Measurements from ENCODE around the gene GALK2.
"Not testable (repeated sequence)": the region's sequence is repeated elsewhere in the genome, so short reads cannot be mapped to it uniquely, and the experiment has no call there.

GALK2 gene

DNA sequence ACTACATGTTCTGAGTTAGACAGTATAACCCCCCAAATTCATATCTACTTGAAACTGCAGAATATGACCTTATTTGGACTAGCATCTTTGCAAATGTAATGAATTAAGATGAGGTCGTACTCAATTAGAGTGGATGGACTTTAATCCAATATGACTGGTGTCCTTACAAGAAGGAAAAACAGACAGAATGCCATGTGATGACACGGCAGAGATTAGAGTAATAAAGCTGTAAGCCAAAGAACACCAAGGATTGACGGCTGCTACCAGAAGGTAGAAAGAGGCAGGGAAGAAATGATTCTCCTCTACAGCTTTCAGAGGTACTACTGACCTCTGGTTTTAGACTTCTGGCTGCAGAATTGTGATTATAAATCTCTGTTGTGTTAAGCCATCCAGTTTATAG is 30.3 kb downstream of the GALK2 start:
- H3K36me3 ChIP-seq (ENCODE audit: insufficient read depth, low read length) = peaks cover 5% of the 10 kb centered on the region

DNA sequence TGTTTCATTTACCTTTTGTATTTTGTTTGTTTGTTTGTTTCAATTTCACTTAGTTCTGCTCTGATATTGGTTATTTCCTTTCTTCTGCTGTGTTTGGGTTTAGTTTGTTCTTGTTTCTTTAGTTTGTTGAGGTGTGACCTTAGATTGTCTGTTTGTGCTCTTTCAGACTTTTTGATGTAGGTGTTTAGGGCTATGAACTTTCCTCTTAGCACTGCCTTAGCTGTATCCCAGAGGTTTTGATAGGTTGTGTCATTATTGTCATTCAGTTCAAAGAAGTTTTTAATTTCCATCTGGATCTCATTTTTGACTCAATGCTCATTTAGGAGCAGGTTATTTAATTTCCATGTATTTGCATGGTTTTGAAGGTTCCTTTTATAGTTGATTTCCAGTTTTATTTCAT is 38.1 kb downstream of the GALK2 start:
- H3K36me3 ChIP-seq (ENCODE audit: insufficient read depth, low read length); H3K4me1 ChIP-seq (ENCODE audit: insufficient read depth, low read length); H2AFZ ChIP-seq (ENCODE audit: low read depth, low read length); H3K27me3 ChIP-seq (ENCODE audit: insufficient read depth, low read length); H3K4me3 ChIP-seq (ENCODE audit: low read length); H3K9me3 ChIP-seq (ENCODE audit: low read length): not testable (repeated sequence)

More for the DNA sequence above, 30.3 kb downstream of the GALK2 start:
- no peaks in the 10 kb centered on the region for H3K4me1 ChIP-seq (ENCODE audit: insufficient read depth, low read length)
- no peaks in the 10 kb centered on the region for H3K9me3 ChIP-seq (ENCODE audit: low read length)
- no peaks in the 10 kb centered on the region for H3K27me3 ChIP-seq (ENCODE audit: insufficient read depth, low read length)
- H3K4me3 ChIP-seq (ENCODE audit: low read length) = no peak overlapping the region
- H2AFZ ChIP-seq (ENCODE audit: low read depth, low read length) = no peak overlapping the region

- Histone ChIP-seq H3K36me3 (ENCODE audit: insufficient read depth, low read length) (no peaks in the 10 kb centered on the region), H3K4me1 (ENCODE audit: insufficient read depth, low read length) (no peaks in the 10 kb centered on the region), H3K27me3 (ENCODE audit: insufficient read depth, low read length) (no peaks in the 10 kb centered on the region), H3K9me3 (ENCODE audit: low read length) (no peaks in the 10 kb centered on the region), H2AFZ (ENCODE audit: low read depth, low read length) (no peak overlapping the region), H3K4me3 (ENCODE audit: low read length) (no peak overlapping the region)
Measured at GRCh38 chr15:49212897-49213296, 42.9 kb downstream of the GALK2 start.

DNA sequence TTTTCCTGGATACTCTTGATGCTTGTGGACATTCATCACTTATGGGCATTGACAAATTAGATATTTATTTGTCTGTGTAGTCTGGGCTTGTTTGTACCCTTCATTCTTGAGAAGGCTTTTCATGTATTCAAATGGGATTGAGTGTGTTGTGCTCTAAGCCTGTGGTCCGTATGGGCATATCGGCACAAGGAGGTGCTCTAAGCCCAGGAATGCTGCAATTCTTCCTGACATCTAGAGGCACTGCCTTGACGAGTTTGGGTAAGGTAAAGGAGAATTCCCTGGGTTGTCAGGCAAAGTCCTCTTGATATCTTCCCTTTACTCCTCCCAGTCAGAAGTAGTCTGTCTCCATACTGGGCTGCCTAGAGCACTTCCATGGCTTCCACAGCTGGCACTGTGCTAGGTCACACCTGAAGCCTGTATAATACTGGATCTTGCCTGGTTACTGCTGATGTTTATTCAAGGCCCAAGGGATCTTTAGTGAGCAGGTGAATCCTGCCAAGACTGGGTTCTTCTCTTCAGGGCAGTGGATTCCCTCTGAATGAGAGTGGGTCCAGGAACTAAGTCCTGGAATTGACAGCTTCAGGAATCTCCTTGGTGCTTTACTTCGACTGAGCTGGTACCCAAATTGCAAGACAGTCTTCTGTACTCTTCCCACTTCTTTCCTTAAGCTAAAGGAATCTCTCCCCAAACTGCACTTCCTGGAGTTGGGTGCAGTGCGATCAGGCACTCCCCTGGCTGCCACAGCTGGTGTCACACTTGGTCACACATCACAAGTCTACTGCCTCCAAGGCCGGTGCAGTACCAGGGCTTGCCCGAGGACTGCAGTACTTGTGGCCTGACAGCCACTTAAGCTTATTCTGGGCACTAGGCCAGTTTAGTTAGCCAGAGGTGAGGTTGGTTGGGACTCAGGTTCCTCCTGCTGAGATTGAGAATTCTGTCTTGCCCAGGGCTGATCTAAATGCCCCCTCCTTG is 46.0 kb downstream of the GALK2 start:
- no peaks in the 10 kb centered on the region for H3K9me3 ChIP-seq (ENCODE audit: low read length)
- no peak overlapping the region for H2AFZ ChIP-seq (ENCODE audit: low read depth, low read length)
- no peaks in the 10 kb centered on the region for H3K27me3 ChIP-seq (ENCODE audit: insufficient read depth, low read length)
- H3K4me3 ChIP-seq (ENCODE audit: low read length) = no peak overlapping the region
- H3K4me1 ChIP-seq (ENCODE audit: insufficient read depth, low read length) = no peaks in the 10 kb centered on the region
- H3K36me3 ChIP-seq (ENCODE audit: insufficient read depth, low read length) = no peaks in the 10 kb centered on the region

DNA sequence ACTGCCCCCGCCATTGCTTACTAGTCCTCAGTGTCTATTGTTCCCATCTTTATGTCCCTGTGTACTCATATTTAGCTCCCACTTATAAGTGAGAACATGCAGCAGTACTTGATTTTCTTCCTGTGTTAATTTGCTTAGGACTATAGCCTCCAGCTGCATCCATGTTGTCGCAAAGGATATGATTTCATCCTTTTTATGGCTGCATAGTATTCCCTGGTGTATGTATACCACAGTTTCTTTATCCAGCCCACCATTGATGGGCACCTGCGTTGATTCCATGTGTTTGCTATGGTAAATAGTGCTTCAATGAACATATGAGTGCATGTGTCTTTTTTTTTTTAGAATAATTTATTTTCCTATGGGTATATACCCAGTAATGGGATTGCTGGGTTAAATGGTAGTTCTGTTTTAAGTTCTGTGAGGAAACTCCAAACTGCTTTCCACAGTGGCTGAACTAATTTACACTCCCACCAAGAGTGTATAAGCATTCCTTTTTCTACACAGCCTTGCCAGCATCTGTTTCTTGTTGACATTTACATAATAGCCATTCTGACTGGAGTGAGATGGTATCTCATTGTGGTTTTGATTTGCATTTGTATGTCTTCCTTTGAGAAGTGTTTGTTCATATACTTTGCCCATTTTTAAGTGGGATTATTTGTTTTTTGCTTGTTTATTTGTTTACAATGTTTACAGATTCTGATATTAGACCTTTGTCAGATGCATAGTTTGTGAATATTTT is 53.7 kb downstream of the GALK2 start:
- H3K4me3 ChIP-seq (ENCODE audit: low read length) = no peak overlapping the region

GRCh38 chr15:49225572-49226281 is 55.7 kb downstream of the GALK2 start:
- Histone ChIP-seq H2AFZ (ENCODE audit: low read depth, low read length) (no peak overlapping the region), H3K9me3 (ENCODE audit: low read length) (peaks cover 3% of the 10 kb centered on the region), H3K27me3 (ENCODE audit: insufficient read depth, low read length) (no peaks in the 10 kb centered on the region), H3K4me1 (ENCODE audit: insufficient read depth, low read length) (no peaks in the 10 kb centered on the region), H3K4me3 (ENCODE audit: low read length) (no peak overlapping the region), H3K36me3 (ENCODE audit: insufficient read depth, low read length) (no peaks in the 10 kb centered on the region)

More for the DNA sequence above, 53.7 kb downstream of the GALK2 start:
- Histone ChIP-seq H3K27me3 (ENCODE audit: insufficient read depth, low read length) (no peaks in the 10 kb centered on the region), H3K9me3 (ENCODE audit: low read length) (no peaks in the 10 kb centered on the region), H3K36me3 (ENCODE audit: insufficient read depth, low read length) (no peaks in the 10 kb centered on the region), H2AFZ (ENCODE audit: low read depth, low read length) (no peak overlapping the region), H3K4me1 (ENCODE audit: insufficient read depth, low read length) (no peaks in the 10 kb centered on the region)

GRCh38 chr15:49227602-49228001 is 57.6 kb downstream of the GALK2 start:
- no peaks in the 10 kb centered on the region for H3K36me3 ChIP-seq (ENCODE audit: insufficient read depth, low read length)
- no peak overlapping the region for H3K4me3 ChIP-seq (ENCODE audit: low read length)
- peaks cover 3% of the 10 kb centered on the region for H3K4me1 ChIP-seq (ENCODE audit: insufficient read depth, low read length)
- peaks cover 3% of the 10 kb centered on the region for H3K9me3 ChIP-seq (ENCODE audit: low read length)
- H3K27me3 ChIP-seq (ENCODE audit: insufficient read depth, low read length) = no peaks in the 10 kb centered on the region
- no peak overlapping the region for H2AFZ ChIP-seq (ENCODE audit: low read depth, low read length)

- Histone ChIP-seq H3K27me3 (ENCODE audit: insufficient read depth, low read length) (no peaks in the 10 kb centered on the region), H3K4me1 (ENCODE audit: insufficient read depth, low read length) (peaks cover 3% of the 10 kb centered on the region), H3K36me3 (ENCODE audit: insufficient read depth, low read length) (no peaks in the 10 kb centered on the region), H2AFZ (ENCODE audit: low read depth, low read length) (no peak overlapping the region), H3K9me3 (ENCODE audit: low read length) (peaks cover 3% of the 10 kb centered on the region), H3K4me3 (ENCODE audit: low read length) (no peak overlapping the region)
Measured at GRCh38 chr15:49229922-49230321, 59.9 kb downstream of the GALK2 start.

- no peaks in the 10 kb centered on the region for H3K27me3 ChIP-seq (ENCODE audit: insufficient read depth, low read length)
- no peaks in the 10 kb centered on the region for H3K36me3 ChIP-seq (ENCODE audit: insufficient read depth, low read length)
- H3K4me1 ChIP-seq (ENCODE audit: insufficient read depth, low read length) = peaks cover 3% of the 10 kb centered on the region
- no peak overlapping the region for H2AFZ ChIP-seq (ENCODE audit: low read depth, low read length)
- H3K9me3 ChIP-seq (ENCODE audit: low read length) = peaks cover 3% of the 10 kb centered on the region
- H3K4me3 ChIP-seq (ENCODE audit: low read length) = no peak overlapping the region
Measured at GRCh38 chr15:49232236-49232806, 62.3 kb downstream of the GALK2 start.

GRCh38 chr15:49235446-49236124 is 65.5 kb downstream of the GALK2 start:
- Histone ChIP-seq H3K4me1 (ENCODE audit: insufficient read depth, low read length) (peaks cover 3% of the 10 kb centered on the region), H2AFZ (ENCODE audit: low read depth, low read length) (no peak overlapping the region), H3K4me3 (ENCODE audit: low read length) (no peak overlapping the region)

DNA sequence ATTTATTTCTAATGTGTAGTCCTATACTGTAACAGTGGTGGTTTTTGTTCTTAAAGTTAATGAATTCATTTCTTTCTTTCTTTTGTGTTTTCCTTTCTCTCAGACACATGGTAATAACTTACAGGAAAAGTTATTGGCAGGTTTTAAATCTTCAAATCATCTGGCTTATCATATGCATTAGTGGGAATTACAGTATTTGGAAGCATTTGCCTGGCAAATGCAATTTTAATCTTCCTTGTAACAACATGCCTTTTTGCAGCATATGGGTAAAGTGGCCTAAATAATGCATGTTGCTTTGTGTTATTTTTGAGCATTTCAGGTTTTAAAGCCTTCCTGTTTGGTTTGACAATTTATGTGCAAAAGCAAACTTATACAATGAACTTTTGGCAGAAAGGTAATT is 66.8 kb downstream of the GALK2 start:
- Histone ChIP-seq H3K9me3 (ENCODE audit: low read length) (no peaks in the 10 kb centered on the region), H2AFZ (ENCODE audit: low read depth, low read length) (no peak overlapping the region), H3K27me3 (ENCODE audit: insufficient read depth, low read length) (no peaks in the 10 kb centered on the region), H3K36me3 (ENCODE audit: insufficient read depth, low read length) (no peaks in the 10 kb centered on the region), H3K4me3 (ENCODE audit: low read length) (no peak overlapping the region), H3K4me1 (ENCODE audit: insufficient read depth, low read length) (peaks cover 3% of the 10 kb centered on the region)

More at GRCh38 chr15:49235446-49236124, 65.5 kb downstream of the GALK2 start:
- no peaks in the 10 kb centered on the region for H3K9me3 ChIP-seq (ENCODE audit: low read length)
- H3K36me3 ChIP-seq (ENCODE audit: insufficient read depth, low read length) = no peaks in the 10 kb centered on the region
- H3K27me3 ChIP-seq (ENCODE audit: insufficient read depth, low read length) = no peaks in the 10 kb centered on the region

DNA sequence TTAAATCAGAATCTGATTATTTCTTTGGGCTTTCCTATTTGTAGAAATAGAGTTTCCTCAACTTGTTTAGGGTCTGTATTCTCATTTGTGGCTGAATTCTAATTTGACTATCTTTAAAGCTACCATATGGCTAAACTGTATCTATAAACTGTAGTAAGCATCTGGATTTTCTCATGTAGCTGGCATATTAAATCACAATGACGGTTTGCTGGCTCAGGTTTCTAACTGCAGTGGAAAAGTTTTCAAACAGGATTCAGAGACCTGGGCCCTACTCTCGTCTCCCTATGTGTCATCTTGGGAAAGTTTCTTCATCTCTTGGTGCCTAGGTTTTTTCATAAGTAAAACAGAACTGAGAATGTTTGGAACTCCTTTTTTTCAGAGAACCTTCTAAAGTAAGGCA is 68.3 kb downstream of the GALK2 start:
- Histone ChIP-seq H3K36me3 (ENCODE audit: insufficient read depth, low read length) (no peaks in the 10 kb centered on the region), H3K4me3 (ENCODE audit: low read length) (no peak overlapping the region), H3K27me3 (ENCODE audit: insufficient read depth, low read length) (no peaks in the 10 kb centered on the region), H3K9me3 (ENCODE audit: low read length) (no peaks in the 10 kb centered on the region), H3K4me1 (ENCODE audit: insufficient read depth, low read length) (no peaks in the 10 kb centered on the region), H2AFZ (ENCODE audit: low read depth, low read length) (no peak overlapping the region)

Data from neuron (in vitro differentiated cells).